ENCODE results near the gene ARHGAP10.
A peak's percentile ranks its signal among the peaks of the same experiment; 100 is the strongest.

The ARHGAP10 gene

GRCh38 chr4:147933316-147933715 lies 201.4 kb downstream of the ARHGAP10 start:
- peak; percentile 37 for TF ChIP-seq CTCF (IDR thresholded peaks at IDR 0.05; ENCODE audit: low read depth, low read length, missing control alignments)
- H3K4me3 ChIP-seq (ENCODE audit: low read depth, low read length), result no peak overlapping the region
- DNase-seq (ENCODE audit: low read depth), result no peak

- no peak overlapping the region for H3K4me3 ChIP-seq (ENCODE audit: low read depth, low read length)
- TF ChIP-seq CTCF (IDR thresholded peaks at IDR 0.05; ENCODE audit: low read depth, low read length, missing control alignments), result no peak
- no peak for DNase-seq (ENCODE audit: low read depth)
Measured at GRCh38 chr4:147933779-147934178, 201.9 kb downstream of the ARHGAP10 start.

GRCh38 chr4:147938496-147938895 lies 206.6 kb downstream of the ARHGAP10 start:
- DNase-seq (ENCODE audit: low read depth), result no peak
- no peak for TF ChIP-seq CTCF (IDR thresholded peaks at IDR 0.05; ENCODE audit: low read depth, low read length, missing control alignments)
- no peak overlapping the region for H3K4me3 ChIP-seq (ENCODE audit: low read depth, low read length)

- no peak for TF ChIP-seq CTCF (IDR thresholded peaks at IDR 0.05; ENCODE audit: low read depth, low read length, missing control alignments)
- no peak for DNase-seq (ENCODE audit: low read depth)
- H3K4me3 ChIP-seq (ENCODE audit: low read depth, low read length), result no peak overlapping the region
Measured at GRCh38 chr4:147940171-147940570, 208.3 kb downstream of the ARHGAP10 start.

GRCh38 chr4:147941373-147941772 lies 209.5 kb downstream of the ARHGAP10 start:
- H3K4me3 ChIP-seq (ENCODE audit: low read depth, low read length), result no peak overlapping the region
- no peak for TF ChIP-seq CTCF (IDR thresholded peaks at IDR 0.05; ENCODE audit: low read depth, low read length, missing control alignments)
- no peak for DNase-seq (ENCODE audit: low read depth)

- no peak overlapping the region for H3K4me3 ChIP-seq (ENCODE audit: low read depth, low read length)
- no peak for DNase-seq (ENCODE audit: low read depth)
- no peak for TF ChIP-seq CTCF (IDR thresholded peaks at IDR 0.05; ENCODE audit: low read depth, low read length, missing control alignments)
Measured at GRCh38 chr4:147942729-147943128, 210.8 kb downstream of the ARHGAP10 start.

- H3K4me3 ChIP-seq (ENCODE audit: low read depth, low read length), result no peak overlapping the region
- DNase-seq (ENCODE audit: low read depth), result peak; percentile 37
- no peak for TF ChIP-seq CTCF (IDR thresholded peaks at IDR 0.05; ENCODE audit: low read depth, low read length, missing control alignments)
Measured at GRCh38 chr4:147943159-147943638, 211.3 kb downstream of the ARHGAP10 start.
